ENCODE measurements around the gene AVPR2.
A peak's percentile ranks its signal among the peaks of the same experiment; 100 is the strongest.

Gene AVPR2

GRCh38 chrX:153932220-153932915 lies 27.9 kb downstream of the AVPR2 start:
- no peak for DNase-seq (ENCODE audit: low spot score)

DNA sequence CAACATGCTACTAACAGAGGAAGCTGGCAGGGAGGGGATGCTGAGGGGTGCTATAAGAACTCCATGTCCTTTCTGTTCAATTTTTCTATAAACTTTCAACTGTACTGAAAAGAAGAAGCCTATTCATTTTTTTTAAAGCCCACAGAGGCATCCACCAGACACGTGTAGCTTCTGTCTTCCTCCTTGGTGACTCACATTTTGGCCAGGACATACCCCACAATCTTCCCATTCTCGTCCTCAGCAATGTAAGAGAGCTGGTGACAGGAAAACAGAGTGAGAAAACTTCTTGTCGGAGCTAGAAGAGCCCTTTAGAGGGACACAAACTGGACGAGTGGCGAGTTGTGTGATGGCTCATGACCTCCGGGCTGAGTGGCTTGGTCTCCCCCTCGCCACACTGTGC lies 29.3 kb downstream of the AVPR2 start:
- no peak for DNase-seq (ENCODE audit: low spot score)

- no peak for DNase-seq (ENCODE audit: low spot score)
Measured at GRCh38 chrX:153934148-153934761, 29.8 kb downstream of the AVPR2 start.

GRCh38 chrX:153934762-153935325 lies 30.4 kb downstream of the AVPR2 start, which contains the start of gene NAA10:
Gene NAA10 (minus strand): TSS chrX:153935037. CDS start chrX:153934904, 133 bp downstream.
- DNase-seq (ENCODE audit: low spot score): peak; percentile 64

DNA sequence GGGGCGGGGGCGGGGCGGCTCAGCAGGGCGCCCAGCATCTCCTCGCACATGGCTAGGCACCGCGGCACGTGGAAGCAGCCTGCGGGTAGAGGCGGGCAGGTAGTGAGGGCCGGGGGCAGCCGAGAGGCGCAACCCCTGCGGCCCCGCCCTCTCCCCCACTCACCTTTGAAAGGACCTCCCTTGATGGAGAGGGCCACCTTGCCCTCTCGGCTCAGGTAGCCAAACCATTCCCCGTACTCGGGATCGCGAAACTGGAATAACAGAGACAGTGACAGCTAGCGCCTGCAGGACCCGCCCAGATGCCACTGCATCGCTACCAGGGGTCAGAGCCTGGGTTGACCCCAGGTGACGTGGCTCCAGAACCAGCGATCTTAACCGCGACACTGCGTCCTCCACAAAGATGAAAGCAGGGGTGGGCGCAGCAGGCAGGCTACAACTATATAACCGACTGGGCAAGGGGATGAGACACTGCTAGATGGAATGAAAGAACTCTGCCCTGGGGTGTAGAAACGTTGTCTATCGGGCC lies 30.9 kb downstream of the AVPR2 start:
- DNase-seq (ENCODE audit: low spot score): no peak

- no peak for DNase-seq (ENCODE audit: low spot score)
Measured at GRCh38 chrX:153937056-153937455, 32.6 kb downstream of the AVPR2 start.

GRCh38 chrX:153938226-153938786 lies 33.8 kb downstream of the AVPR2 start:
- no peak for DNase-seq (ENCODE audit: low spot score)

- no peak for DNase-seq (ENCODE audit: low spot score)
Measured at GRCh38 chrX:153939573-153939972, 35.1 kb downstream of the AVPR2 start.

- DNase-seq (ENCODE audit: low spot score): no peak
Measured at GRCh38 chrX:153941336-153942252, 37.1 kb downstream of the AVPR2 start.

GRCh38 chrX:153944140-153944799 lies 39.8 kb downstream of the AVPR2 start, which contains the start of gene RENBP:
Gene RENBP (minus strand): TSS chrX:153944643. CDS start chrX:153944610, 33 bp downstream.
- peak; percentile 47 for DNase-seq (ENCODE audit: low spot score)

GRCh38 chrX:153944800-153945150 lies 40.3 kb downstream of the AVPR2 start:
- no peak for DNase-seq (ENCODE audit: low spot score)

GRCh38 chrX:153945956-153946943 lies 41.8 kb downstream of the AVPR2 start:
- no peak for DNase-seq (ENCODE audit: low spot score)

DNA sequence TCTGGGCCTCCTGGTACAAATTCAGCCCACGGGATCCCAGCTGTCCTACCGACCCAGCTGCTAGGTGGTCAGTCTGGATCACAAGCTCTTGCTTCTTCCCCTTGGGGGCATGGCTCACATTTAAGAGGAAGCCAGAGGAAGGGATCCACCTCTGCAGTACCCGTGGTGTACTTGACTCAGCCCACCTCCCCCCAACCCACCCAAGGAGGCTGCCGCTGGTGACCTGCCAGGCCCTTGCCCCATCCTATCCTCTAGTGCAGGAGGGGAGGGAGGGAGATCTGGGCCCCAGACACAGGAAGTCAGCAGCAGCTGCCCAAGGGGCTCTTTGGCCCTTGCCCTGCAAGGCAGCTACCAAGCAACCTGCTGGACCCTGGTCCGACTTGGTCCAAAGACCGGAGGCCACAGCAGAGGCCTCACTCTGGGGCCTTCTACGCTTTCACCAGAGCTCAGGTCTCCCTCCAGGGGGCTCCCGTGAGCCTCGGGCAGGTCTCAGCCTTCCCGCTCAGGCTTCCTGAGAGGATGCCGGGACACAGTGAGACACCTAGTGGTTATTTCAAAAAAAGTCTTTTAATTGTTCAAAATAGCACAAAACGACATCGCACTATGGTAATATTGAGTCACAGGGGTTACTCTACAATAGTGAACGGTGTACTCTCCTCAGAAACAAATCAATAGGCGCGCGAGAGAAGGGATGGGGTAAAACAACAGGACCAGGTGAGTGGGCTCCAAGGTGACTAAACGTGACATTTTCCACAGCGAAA lies 42.7 kb downstream of the AVPR2 start:
- DNase-seq (ENCODE audit: low spot score): peak; percentile 84

GRCh38 chrX:153948002-153948466 lies 43.6 kb downstream of the AVPR2 start:
- DNase-seq (ENCODE audit: low spot score): no peak

DNA sequence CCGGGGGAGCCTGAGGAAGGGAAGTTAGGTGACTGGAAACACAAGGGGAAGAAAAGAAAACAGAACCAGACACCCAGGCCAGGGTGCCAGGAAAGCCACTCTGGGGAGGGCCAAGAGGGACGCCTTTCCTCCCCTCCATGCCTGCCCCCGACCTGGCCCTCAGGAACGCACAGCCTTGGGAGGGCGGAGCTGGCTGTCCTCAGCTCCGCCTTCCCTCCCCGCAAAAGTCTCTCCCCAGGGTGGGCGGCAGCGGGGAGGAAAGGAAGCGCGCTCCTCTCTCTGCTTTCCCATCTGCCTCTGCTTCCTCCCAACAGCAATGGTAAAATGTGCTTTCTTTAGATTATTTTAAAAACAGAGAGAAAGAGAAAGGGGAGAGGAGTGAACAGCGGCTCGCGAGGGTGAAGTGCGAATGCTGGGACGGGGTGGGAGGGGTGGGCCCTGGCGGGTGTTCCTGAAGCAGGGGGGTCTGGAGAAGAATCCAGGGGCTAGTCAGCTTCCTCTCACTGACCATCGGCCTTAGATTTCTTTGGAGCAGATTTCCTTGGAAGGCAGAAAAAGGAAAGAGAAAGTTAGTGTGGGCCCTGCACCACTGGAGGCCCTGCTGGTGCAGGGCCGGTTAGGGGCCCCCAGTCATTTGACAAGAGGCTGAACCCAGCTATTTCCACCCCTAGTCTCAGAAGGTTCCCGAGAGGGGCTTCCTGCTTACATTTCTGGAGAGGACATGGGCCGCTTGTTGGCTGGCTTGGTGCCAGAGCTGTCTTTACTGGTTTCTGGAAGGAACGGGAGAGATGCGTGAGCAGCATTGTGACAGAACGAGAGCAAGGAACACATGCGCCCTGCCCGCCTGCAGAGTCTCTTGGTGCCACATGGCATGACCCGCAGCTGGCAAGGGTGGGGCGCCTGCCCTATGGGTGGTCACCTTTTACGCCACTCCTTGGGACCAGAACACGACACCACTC lies 44.7 kb downstream of the AVPR2 start:
- DNase-seq (ENCODE audit: low spot score): no peak

DNA sequence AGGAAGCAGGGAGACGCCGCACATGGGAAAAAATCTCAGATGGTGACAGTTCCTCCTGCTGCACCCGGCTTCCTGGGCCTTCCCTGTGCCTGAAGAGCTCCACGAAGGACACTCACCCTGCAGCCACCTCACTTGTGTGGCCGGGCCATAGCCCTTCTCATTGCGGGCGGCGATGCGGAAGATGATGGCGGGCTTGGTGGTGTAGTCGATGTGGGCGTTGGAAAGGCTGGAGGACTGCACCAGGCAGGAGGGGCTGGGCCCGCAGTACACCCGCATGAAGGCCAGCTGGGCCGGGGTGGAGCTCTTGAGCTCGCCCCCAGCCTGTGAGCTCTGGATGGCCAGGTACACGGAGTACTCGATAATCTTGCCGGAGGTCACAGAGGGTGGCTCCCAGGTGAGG lies 45.7 kb downstream of the AVPR2 start:
- no peak for DNase-seq (ENCODE audit: low spot score)

DNA sequence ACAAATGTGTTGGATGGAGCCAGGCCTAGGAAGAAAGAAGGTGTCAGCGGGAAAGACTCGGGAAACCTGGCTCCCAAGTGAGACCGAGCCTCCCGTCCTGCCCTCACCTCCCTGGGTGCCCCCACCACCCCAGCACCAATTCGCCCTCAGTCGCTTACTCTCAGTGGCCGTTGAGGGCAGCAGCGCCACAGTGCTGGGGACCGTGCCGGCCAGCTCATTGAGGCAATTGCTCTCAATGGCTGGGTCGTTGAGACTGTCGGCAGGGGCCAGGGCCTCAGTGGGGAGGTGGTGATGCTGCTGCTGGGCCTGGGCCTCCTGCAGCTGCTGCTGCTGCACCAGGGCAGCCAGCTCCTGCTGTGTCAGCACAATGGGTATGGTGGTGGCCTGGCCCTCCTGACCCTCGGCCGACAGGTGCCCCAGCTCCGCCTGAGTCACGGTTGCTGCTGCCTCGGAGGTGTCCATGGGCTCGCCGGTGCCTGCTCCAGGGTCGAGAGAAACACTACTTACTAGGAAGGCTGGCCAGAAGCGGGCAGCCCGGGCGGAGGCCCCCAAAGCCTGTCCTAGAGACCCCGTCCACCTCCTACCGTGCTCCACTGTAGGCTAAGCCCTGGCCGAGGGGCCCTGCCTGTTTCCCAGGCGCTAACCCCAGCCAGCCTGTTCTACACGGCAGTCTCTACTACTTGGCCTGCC lies 47.4 kb downstream of the AVPR2 start:
- DNase-seq (ENCODE audit: low spot score): no peak

All from CD4-positive, alpha-beta T cell treated with Interleukin-6 at 100 ng/mL for 8 hours (primary cell).